Activated CD8-positive, alpha-beta memory T cell treated with anti-CD3 and anti-CD28 coated beads, Interleukin-2, amount 50 U/mL, for 1 hour (primary cell): ENCODE data around the gene ALPK3.

Experiments
- DNase-seq: peaks from one replicate; pipeline ENCODE4 v3.0.0-alpha.2; 2020; ENCODE audit errors: extremely low read depth

ALPK3 gene

DNA sequence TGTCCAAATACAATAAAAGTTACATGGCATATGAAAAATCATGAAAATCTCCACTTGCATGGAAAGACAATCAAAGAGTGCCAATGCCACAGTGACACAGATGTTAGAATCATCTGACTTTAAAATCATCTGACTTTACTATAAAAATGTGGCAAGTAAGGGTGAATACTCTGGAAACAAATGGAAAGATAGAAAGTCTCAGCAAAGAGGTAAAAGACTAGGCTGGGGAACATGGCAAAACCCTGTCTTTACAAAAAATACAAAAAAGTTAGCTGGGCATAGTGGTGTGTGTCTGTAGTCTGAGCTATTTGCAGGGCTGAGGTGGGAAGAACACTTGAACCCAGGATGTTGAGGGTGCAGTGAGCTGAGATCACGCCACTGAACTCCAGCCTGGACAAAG lies 29.1 kb downstream of the ALPK3 start:
- DNase-seq, result no peak

DNA sequence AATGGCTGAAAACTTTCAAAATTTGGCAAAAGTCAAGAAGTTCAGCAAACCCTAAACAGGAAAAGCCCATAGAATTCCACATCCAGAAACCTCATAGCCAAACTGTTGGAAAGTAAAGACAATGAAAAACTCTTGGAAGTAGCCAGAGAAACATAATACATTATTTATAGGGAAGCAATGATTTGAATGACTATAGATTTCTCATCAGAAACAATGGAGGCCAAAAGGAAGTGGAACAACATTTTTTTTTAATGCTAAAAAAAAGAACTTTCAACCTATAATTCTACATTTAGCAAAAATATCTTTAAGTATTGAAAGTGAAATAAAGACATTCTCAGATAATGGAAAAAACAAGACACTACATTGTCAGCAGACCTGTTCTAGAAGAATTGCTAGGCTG lies 30.2 kb downstream of the ALPK3 start:
- DNase-seq, result no peak

DNA sequence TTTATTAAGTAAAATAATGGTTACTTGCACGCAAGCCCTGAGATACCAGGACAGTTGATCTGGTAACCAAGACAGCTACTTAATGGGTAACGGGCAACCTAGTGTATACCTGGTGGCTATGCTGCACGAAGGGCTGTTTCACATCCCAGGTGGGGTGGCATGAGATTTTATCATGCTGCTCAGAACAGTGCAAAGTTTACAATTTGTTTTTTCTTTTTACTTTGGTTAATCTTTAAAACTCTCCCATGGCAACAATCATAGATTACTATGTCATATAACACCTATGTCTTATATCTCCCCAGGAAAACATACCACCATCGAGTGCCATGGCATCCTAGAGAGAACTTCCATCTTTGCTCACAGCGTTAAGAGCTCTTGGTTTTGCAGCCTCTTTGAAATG lies 35.1 kb downstream of the ALPK3 start:
- DNase-seq, result no peak

- DNase-seq, result no peak
These were observed 38.0 kb downstream of the ALPK3 start for GRCh38 chr15:84855136-84855535.

- no peak for DNase-seq
These were observed 38.6 kb downstream of the ALPK3 start for GRCh38 chr15:84855765-84856164.

- DNase-seq, result no peak
These were observed 39.7 kb downstream of the ALPK3 start for GRCh38 chr15:84856731-84857417.

DNA sequence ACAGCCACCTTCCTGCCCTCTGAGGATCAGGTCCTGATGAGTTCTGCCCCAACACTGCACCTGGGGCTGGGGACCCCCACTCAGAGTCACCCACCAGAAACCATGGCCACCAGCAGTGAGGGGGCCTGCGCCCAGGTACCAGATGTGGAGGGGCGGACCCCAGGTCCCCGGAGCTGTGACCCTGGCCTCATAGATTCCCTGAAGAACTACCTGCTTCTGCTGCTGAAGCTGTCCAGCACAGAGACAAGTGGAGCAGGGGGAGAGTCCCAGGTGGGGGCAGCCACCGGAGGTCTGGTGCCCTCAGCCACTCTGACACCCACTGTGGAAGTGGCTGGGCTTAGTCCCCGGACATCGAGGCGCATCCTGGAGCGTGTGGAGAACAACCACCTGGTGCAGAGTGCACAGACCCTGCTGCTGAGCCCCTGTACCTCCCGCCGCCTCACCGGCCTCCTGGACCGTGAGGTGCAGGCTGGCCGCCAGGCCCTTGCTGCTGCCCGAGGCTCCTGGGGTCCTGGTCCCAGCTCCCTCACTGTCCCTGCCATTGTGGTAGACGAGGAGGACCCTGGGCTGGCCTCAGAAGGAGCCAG lies 40.4 kb downstream of the ALPK3 start:
- no peak for DNase-seq

GRCh38 chr15:84858231-84858630 lies 41.1 kb downstream of the ALPK3 start:
- no peak for DNase-seq

DNA sequence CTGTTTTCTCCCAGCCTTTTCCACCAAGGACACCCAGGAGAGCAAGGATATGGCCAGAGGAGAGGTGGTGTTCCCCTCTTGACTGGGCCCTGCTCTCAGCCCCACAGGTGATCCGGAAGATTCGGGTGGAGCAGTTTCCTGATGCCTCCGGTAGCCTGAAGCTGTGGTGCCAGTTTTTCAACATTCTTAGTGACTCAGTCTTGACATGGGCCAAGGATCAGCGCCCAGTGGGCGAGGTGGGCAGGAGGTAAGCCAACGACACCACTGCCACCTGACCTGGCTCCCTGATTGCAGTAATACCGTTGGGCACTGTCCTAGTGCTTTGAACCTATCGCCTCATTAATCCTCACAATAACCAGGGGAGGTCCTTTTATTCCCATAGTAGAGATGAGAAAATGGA lies 42.0 kb downstream of the ALPK3 start:
- no peak for DNase-seq

- no peak for DNase-seq
These were observed 42.5 kb downstream of the ALPK3 start for GRCh38 chr15:84859651-84860050.

- no peak for DNase-seq
These were observed 44.6 kb downstream of the ALPK3 start for GRCh38 chr15:84861781-84862180.

DNA sequence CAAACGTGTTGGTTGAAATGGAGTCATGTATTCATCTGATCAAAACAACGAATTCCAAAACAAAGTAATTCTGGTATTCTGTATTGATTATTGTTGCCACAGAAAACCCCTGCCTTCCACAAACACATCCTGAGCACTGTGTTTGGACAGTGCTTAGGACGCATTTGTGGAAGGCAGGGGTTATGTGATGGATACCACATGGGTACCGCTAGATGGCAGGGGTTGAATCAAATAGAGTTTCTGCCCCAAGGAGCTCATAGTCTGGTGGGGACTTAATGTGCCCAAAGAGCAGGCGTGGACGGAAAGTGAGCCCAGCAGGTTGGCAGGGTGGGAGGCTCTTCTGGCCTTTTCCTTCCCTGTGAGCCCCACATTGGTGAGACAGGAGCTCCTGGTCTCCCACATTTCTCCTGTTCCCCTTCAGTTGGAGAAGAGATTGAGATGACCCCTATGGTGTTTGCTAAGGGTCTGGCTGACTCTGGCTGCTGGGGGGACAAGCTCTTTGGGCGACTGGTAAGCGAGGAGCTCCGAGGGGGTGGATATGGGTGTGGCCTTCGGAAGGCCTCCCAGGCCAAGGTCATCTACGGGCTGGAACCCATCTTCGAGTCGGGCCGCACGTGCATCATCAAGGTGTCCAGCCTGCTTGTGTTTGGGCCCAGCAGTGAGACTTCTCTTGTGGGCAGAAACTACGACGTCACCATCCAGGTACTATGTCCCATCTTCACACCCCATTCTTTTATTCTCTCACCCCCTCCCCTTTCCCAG lies 45.2 kb downstream of the ALPK3 start:
- no peak for DNase-seq

GRCh38 chr15:84863565-84864443 lies 46.6 kb downstream of the ALPK3 start:
- DNase-seq, result no peak

- no peak for DNase-seq
These were observed 47.3 kb downstream of the ALPK3 start for GRCh38 chr15:84864444-84864795.

- no peak for DNase-seq
These were observed 48.0 kb downstream of the ALPK3 start for GRCh38 chr15:84865074-84865569.

DNA sequence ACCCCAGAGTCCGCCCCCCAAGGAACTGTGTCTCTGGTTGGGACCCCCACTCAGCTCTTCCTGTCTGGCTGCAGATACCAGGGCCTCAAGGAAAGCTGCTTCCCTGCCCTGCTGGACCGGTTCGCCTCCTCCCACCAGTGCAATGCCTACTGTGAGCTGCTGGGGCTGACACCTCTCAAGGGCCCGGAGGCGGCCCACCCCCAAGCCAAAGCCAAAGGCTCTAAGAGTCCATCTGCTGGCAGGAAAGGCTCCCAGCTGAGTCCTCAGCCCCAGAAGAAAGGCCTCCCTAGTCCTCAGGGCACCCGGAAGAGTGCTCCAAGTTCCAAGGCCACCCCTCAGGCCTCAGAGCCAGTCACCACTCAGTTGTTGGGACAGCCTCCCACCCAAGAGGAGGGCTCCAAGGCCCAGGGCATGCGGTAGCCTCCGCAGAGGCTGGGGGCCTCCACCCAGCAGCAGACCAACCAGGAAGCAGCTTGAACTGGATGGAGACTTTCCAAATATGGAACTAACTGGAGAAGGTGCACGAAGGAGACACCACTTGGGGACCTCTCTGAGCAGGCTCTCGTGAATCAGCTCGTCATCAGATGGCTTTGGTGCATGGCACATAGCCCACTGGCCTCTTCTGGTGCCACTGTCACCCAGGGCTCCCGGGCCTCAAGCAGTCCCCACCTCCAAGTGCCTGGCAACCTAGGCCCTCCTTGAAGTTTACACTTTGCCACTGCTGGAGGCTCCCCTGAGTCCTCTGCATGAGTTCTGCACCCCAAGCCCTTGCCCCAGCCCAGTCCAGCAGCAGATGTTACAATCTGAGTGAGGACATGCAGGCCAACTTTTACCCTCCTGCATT lies 51.1 kb downstream of the ALPK3 start:
- DNase-seq, result no peak

DNA sequence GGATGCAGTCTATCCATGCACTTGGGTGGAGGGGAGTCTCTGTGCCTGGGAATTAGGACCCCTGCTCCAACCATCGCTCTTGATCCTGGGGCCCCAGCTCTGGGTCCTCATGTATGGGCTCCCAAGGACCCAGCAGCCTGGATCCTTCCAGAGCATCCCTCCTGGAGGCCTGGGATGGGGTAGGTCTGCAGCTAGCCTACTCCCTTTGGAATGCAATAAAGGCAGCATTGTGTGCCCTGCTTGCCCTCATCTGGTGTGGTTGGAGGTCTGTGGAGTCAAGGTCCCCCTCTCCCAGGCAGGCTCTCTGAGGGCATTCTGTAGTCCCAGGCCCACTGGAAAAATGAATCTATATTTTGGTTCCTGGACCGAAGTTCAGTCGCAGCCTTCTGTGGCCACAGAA lies 52.4 kb downstream of the ALPK3 start:
- no peak for DNase-seq

- no peak for DNase-seq
These were observed 54.4 kb downstream of the ALPK3 start for GRCh38 chr15:84871428-84871985.

GRCh38 chr15:84872009-84872910 lies 55.1 kb downstream of the ALPK3 start:
- no peak for DNase-seq

GRCh38 chr15:84873997-84874396 lies 56.8 kb downstream of the ALPK3 start:
- no peak for DNase-seq
